ENCODE data around the gene THEMIS.

DNA sequence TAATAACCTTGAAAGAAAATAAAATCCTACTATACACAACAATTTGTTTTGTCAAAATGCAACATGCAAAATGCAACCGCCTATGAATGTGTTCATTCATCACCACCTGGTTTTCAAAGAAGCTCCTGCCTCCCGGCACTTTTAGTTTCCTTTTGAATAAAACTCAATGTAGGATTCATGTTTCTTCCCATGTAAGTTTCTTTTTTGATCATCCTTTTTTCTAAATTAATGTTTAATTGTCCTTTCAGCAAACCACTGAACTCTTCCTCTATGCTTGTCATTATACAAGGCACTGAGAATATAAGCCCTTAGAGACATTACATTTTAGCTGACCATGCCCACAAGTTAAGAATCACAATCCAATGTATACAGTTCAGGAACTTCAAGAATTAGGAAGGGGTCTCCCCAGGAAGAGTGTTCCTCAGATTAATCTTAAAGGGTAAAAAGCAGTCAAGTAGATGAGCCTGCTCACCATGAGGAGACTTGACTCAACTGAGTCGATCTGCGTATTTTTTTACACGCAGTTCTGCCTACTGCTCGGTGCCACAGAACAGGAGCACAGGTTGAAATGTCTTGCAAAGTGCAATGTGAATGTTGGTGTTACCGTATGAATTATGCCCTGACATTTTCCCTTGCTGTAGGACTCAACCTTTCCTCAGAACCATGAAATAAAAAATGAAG lies 7.2 kb upstream of the THEMIS start:
- TF ChIP-seq, protein P1, sequence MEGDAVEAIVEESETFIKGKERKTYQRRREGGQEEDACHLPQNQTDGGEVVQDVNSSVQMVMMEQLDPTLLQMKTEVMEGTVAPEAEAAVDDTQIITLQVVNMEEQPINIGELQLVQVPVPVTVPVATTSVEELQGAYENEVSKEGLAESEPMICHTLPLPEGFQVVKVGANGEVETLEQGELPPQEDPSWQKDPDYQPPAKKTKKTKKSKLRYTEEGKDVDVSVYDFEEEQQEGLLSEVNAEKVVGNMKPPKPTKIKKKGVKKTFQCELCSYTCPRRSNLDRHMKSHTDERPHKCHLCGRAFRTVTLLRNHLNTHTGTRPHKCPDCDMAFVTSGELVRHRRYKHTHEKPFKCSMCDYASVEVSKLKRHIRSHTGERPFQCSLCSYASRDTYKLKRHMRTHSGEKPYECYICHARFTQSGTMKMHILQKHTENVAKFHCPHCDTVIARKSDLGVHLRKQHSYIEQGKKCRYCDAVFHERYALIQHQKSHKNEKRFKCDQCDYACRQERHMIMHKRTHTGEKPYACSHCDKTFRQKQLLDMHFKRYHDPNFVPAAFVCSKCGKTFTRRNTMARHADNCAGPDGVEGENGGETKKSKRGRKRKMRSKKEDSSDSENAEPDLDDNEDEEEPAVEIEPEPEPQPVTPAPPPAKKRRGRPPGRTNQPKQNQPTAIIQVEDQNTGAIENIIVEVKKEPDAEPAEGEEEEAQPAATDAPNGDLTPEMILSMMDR (IDR thresholded peaks at IDR 0.05; ENCODE audit: insufficient read depth, low read depth, low read length), result no peak
- TF ChIP-seq EZH2 (IDR thresholded peaks at IDR 0.05; ENCODE audit: insufficient read depth, low read length), result no peak

Measured in astrocyte (in vitro differentiated cells and primary cell).